Measurements from ENCODE around the gene LPO.

GRCh38 chr17:58280480-58281217 is 42.3 kb downstream of the LPO start, which contains the start of gene MPO:
- TF ChIP-seq, protein P1, sequence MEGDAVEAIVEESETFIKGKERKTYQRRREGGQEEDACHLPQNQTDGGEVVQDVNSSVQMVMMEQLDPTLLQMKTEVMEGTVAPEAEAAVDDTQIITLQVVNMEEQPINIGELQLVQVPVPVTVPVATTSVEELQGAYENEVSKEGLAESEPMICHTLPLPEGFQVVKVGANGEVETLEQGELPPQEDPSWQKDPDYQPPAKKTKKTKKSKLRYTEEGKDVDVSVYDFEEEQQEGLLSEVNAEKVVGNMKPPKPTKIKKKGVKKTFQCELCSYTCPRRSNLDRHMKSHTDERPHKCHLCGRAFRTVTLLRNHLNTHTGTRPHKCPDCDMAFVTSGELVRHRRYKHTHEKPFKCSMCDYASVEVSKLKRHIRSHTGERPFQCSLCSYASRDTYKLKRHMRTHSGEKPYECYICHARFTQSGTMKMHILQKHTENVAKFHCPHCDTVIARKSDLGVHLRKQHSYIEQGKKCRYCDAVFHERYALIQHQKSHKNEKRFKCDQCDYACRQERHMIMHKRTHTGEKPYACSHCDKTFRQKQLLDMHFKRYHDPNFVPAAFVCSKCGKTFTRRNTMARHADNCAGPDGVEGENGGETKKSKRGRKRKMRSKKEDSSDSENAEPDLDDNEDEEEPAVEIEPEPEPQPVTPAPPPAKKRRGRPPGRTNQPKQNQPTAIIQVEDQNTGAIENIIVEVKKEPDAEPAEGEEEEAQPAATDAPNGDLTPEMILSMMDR (IDR thresholded peaks at IDR 0.05; ENCODE audit: low read depth, low read length): no peak
- no peak for TF ChIP-seq EZH2phosphoT487 (IDR thresholded peaks at IDR 0.05; ENCODE audit: low read depth)
